GM12873 (cell line): ENCODE data around the gene VPS37C.

Experiments
- TF ChIP-seq, protein P1 (sequence below): IDR thresholded peaks from 2 replicates; pipeline ENCODE4 v1.5.1; 2012; ENCODE audit warnings: low read depth, mild to moderate bottlenecking, moderate library complexity, low read length, control low read depth; ENCODE audit not compliant: insufficient read depth; ENCODE audit errors: missing control alignments

VPS37C gene

DNA sequence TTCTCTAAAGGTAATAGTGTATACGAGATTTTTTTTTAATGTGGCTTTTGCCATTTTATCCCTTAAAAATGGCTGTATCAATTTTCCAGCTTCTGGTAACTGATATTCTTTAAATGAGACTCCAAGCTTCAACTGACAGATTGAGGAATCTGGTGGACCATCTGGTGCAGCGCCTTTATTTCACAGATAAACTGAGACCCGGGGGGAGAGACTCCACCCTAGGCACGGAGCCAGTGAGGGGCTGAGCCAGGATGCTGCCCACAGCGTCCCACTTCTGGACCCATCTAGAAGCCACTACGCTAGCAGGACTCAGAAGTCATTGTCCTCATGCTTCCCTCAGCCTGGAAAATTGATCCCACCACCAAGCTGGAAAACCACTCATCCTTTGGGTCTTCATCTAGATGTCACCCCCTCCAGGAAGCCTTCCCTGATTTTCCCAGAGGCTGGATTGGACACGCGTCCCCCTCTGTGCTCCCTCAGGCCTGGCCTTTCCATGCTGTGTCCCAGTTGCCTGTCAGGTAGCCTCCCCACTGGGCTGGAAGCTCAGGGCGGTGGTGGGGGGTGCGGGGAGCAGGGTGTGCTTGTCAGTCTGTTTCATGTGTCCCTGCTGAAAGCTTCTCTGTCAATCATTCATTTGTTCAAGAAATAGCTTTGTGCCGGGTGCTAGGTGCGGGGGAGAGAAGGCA is 71.3 kb downstream of the VPS37C start:
- TF ChIP-seq, protein P1, sequence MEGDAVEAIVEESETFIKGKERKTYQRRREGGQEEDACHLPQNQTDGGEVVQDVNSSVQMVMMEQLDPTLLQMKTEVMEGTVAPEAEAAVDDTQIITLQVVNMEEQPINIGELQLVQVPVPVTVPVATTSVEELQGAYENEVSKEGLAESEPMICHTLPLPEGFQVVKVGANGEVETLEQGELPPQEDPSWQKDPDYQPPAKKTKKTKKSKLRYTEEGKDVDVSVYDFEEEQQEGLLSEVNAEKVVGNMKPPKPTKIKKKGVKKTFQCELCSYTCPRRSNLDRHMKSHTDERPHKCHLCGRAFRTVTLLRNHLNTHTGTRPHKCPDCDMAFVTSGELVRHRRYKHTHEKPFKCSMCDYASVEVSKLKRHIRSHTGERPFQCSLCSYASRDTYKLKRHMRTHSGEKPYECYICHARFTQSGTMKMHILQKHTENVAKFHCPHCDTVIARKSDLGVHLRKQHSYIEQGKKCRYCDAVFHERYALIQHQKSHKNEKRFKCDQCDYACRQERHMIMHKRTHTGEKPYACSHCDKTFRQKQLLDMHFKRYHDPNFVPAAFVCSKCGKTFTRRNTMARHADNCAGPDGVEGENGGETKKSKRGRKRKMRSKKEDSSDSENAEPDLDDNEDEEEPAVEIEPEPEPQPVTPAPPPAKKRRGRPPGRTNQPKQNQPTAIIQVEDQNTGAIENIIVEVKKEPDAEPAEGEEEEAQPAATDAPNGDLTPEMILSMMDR = no peak

DNA sequence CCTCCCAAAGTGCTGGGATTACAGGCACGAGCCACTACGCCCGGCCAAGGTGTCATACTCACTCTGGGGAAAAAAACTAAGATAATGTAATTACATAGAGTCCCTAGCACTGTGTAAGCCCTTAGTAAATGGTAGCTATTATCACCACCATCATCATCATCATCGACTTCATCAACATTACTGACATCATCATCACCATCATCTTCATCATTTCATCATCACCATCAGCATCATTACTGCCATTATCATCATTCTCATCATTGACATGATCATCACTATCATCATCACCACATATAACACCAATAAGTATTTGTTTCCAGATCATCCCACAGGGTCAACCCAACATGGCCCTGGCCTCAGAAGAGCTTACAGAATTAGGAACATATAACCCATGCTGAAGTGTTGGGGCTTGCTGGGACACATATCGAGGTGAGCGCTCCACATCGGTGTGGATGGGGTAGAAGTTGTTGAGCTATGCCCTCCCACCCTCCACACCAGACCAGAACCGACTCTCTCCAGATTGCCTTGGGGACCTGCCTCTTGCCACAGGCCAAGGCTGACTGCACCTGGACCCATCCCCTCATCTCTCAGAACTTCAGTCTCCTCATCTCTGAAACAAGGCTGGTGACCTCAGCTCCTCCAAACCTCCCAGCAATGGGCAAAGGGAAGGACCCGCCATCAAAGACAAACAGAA is 73.7 kb downstream of the VPS37C start:
- TF ChIP-seq, protein P1 = no peak

DNA sequence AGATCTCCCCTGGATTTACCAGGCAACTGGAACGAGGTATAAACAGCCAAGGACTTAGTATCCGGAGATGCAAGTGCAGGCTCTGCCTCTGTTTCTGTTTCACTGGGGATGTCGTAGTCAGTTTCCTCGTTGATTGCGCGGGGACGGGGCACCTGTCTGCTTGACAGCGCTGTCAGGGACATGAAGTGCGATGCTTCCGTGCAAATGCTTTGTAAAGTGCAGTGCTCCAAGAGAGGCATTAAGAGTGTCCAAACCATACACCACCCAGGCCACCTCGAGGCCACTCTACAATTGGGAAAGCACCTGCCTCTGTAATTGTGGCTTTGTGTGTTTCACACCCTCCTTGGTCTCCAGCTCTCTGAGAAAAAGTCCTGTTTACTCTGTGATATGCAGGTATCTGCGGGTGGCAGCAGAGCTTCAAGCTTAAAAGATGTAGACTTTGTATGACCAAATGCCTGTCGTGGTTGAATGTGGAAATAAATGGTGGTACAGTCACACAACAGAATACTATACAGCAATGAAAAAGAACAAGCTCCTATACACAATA is 77.6 kb downstream of the VPS37C start:
- TF ChIP-seq, protein P1 = no peak

DNA sequence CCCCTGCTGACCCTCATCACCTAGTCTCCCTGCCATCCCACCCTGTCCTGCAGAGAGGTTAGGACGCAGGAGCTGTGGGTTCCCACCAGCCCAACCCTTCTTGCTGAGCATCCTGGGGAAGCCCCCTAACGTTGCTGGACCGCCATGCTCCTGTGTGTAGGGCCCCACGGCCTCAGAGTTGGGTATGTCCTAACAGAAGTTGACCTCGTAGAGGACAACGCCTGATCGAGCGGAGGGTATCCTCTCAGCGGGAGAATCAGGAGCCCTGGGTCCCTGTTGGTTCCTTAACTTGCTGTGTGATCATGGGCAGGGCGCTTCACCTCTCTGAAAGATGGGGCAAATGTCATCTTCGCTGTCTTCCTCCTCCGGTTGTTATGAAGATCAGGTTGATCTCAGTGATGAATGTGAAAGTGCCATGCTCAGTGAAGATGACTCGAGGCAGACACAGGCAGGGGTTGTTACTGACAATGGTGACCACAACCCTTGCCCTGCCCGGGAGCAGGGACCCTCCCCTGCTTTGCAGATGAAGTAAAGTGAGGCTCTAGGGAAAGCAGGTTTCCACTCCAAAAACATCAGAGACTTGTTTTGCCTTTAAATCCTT is 78.2 kb downstream of the VPS37C start:
- TF ChIP-seq, protein P1 = no peak

DNA sequence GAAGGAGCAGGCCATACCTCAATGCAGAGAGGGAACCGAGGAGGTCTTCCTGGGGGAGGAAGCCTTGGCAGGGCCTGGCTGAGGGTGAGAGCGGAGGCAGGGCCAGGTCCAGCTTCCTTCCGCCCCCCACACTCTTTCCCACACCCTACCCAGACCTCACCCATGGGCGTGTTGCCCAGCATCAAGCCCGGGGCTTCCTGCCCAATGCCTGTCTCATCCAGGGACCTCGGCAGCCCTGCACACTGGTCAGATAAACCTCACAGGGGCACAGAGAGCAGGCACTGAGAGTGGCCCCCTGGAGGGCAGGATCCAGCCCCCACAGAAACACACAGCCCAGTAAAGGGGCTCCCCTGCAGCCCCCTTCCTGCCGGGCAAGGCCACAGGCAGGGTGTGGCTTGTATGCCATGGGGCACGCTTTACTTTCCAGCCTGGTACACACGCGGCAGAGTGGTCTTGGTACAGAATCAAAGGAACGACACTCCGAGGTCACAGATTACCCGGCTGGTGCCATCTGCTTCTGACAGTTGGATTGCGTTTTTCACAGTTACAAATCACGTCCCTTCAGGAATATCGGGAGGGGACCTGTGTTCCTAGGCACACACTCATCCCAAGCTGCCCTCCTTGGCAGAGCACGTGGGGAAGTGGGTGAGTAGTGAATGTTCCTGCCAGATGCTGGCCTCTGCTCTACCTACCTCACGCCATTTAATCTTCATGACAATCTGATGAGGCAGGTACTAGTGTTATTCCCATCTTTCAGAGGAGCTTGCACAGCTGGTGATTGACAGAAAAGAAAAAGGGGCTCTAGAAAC is 79.0 kb downstream of the VPS37C start:
- TF ChIP-seq, protein P1 = no peak

DNA sequence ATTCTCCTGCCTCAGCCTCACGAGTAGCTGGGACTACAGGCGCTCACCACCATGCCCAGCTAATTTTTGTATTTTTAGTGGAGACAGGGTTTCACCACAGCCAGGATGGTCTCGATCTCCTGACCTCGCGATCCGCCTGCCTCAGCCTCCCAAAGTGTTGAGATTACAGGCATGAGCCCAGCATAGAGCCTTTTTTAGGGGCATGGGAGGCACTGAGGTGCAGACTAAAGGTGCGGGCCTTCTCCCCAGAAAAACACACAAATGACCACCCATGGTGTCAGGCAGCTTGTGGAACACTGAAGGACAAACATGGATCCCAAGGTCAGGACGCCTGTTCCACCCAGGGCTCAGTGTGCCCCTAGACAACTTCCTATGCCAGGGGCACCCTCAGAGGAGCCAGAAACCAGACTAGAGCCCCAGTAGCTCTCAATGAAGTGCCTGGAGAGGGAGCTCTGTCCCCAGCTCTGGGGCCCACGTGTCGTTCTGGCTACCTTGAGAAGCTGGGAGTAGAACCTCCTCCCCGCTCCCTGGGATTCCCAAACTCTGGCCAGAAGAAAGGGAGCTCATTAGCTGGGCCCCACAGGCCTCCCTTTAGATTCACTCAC is 80.1 kb downstream of the VPS37C start:
- TF ChIP-seq, protein P1 = no peak
